ENCODE results near the gene TSN. TPM values are rescaled to one million over a fixed set of nuclear protein-coding genes. Genes with fewer than 3 reads are reported as not detected.

The TSN gene
- total and polyA plus RNA-seq, 10 donors = 18.2 to 48.3 (median 40.1) TPM

DNA sequence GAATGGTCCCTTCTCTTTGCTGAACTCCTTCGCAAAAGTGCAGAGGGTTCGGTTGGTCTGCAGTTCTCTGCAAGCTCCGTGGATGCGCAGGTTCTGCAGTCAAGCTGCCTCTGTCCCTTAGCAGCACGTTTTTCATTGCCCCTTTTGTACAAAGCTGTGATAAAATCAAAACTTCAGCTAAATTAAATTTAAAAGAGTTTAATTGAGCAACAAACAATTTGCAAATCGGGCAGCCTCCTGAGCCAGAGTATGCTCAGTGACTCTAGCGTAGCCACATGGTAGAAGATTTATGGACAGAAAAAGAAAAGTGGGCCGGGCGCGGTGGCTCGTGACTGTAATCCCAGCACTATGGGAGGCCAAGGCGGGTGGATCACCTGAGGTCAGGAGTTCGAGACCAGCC lies 18.8 kb downstream of the TSN start:
- H3K4me3 ChIP-seq = no peak overlapping the region
- H3K4me1 ChIP-seq = no peaks in the 10 kb centered on the region
- intact Hi-C loops (cut with DNase I; ENCODE audit: low total_unique reads) = no loop called here
- H3K36me3 ChIP-seq = peaks cover 0 to 13% (median 3%) of the 10 kb centered on the region in 6 donors
- H3K27me3 ChIP-seq (replicated peaks in 1 of 7) = no peaks in the 10 kb centered on the region
- no peaks in the 10 kb centered on the region for H3K9me3 ChIP-seq
- no peak for DNase-seq
- no peak overlapping the region for H3K27ac ChIP-seq
- TF ChIP-seq POLR2A (IDR thresholded peaks at IDR 0.05) (no peak), POLR2AphosphoS5 (IDR thresholded peaks at IDR 0.05) (no peak)
- TF ChIP-seq, protein P1, sequence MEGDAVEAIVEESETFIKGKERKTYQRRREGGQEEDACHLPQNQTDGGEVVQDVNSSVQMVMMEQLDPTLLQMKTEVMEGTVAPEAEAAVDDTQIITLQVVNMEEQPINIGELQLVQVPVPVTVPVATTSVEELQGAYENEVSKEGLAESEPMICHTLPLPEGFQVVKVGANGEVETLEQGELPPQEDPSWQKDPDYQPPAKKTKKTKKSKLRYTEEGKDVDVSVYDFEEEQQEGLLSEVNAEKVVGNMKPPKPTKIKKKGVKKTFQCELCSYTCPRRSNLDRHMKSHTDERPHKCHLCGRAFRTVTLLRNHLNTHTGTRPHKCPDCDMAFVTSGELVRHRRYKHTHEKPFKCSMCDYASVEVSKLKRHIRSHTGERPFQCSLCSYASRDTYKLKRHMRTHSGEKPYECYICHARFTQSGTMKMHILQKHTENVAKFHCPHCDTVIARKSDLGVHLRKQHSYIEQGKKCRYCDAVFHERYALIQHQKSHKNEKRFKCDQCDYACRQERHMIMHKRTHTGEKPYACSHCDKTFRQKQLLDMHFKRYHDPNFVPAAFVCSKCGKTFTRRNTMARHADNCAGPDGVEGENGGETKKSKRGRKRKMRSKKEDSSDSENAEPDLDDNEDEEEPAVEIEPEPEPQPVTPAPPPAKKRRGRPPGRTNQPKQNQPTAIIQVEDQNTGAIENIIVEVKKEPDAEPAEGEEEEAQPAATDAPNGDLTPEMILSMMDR (IDR thresholded peaks at IDR 0.05 in 8 of 11, conservative IDR thresholded peaks at IDR 0.05 in 3 of 11) = no peak
- WGBS, 5 donors = 88 to 96% (median 95%) methylated on average over 13 of the region's 13 CpGs

DNA sequence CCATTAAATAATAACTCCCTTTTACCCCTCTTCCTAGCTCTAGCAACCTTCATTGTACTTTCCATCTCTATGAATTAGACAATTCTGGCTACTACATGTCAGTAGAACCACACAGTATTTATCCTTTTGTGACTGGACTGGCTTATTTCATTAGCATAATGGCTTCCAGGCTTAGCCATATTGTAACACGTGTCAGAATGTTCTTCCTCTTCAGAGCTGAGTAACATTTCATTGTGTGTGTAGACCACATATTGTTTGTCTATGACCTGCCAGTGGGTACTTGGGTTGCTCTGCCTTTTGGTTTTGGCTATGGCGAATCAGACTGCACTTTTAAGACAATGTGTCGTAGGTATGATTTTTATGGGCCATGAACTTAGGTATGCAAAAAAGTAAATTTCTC lies 20.9 kb downstream of the TSN start:
- WGBS, 5 donors = 71 to 83% (median 80%) methylated on average over 3 of the region's 3 CpGs
- no peak for DNase-seq

DNA sequence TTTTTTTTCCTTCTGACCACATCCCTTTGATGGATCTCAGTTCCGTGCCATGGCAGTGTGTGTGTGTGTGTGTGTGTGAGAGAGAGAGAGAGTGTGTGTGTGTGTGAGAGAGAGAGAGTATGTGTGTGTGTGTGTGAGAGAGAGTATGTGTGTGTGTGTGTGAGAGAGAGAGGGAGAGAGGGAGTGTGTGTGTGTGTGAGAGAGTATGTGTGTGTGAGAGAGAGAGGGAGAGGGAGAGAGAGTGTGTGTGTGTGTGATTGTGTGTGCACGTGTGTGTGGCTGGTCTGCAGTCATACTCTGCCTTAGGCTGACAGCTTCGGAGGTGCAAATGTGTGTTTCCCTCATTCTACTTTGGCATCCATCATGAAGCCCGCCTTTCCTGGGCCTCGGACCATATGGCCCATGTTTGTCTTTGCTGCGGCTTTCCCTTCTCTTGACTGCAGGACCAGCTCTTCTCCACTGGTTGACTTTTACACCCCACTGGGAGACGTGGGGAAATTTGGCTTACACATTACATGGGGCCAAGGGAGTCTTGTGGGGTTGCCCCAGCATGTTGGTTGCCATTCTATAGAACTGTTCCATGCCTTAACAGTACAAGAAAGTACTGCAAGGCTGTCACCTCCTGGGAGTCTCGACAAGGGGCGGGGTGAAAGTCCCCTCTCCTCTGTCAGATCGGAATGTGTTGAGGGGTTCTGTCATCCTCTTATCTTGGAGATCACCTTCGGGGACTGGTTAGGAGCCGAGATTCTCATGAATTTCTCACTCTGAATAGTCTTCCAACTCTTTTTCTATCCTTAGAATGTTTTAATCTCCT lies 21.6 kb downstream of the TSN start:
- TF ChIP-seq POLR2A (IDR thresholded peaks at IDR 0.05) (no peak), POLR2AphosphoS5 (IDR thresholded peaks at IDR 0.05) (no peak)
- TF ChIP-seq, protein P1 (IDR thresholded peaks at IDR 0.05 in 8 of 11, conservative IDR thresholded peaks at IDR 0.05 in 3 of 11) = no peak
- peaks cover 0 to 7% (median 0%) of the 10 kb centered on the region in 7 donors for H3K27me3 ChIP-seq (replicated peaks in 1 of 7)
- intact Hi-C loops (cut with DNase I; ENCODE audit: low total_unique reads) = no loop called here
- H3K4me1 ChIP-seq = no peaks in the 10 kb centered on the region
- no peak overlapping the region for H3K27ac ChIP-seq
- H3K36me3 ChIP-seq = no peaks in the 10 kb centered on the region
- H3K4me3 ChIP-seq = no peak overlapping the region
- WGBS, 5 donors = 74 to 88% (median 83%) methylated on average over 12 of the region's 12 CpGs
- DNase-seq = no peak
- H3K9me3 ChIP-seq = no peaks in the 10 kb centered on the region

More for the DNA sequence above, 20.9 kb downstream of the TSN start:
- no peaks in the 10 kb centered on the region for H3K36me3 ChIP-seq
- no peaks in the 10 kb centered on the region for H3K4me1 ChIP-seq
- TF ChIP-seq POLR2A (IDR thresholded peaks at IDR 0.05) (no peak), POLR2AphosphoS5 (IDR thresholded peaks at IDR 0.05) (no peak)
- TF ChIP-seq, protein P1 (IDR thresholded peaks at IDR 0.05 in 8 of 11, conservative IDR thresholded peaks at IDR 0.05 in 3 of 11) = no peak
- no peak overlapping the region for H3K27ac ChIP-seq
- intact Hi-C loops (cut with DNase I; ENCODE audit: low total_unique reads) = no loop called here
- H3K9me3 ChIP-seq = no peaks in the 10 kb centered on the region
- peaks cover 0 to under 1% (median 0%) of the 10 kb centered on the region in 7 donors for H3K27me3 ChIP-seq (replicated peaks in 1 of 7)
- no peak overlapping the region for H3K4me3 ChIP-seq

GRCh38 chr2:121777699-121778058 lies 22.2 kb downstream of the TSN start:
- no peaks in the 10 kb centered on the region for H3K36me3 ChIP-seq
- TF ChIP-seq, protein P1 (IDR thresholded peaks at IDR 0.05 in 8 of 11, conservative IDR thresholded peaks at IDR 0.05 in 3 of 11) = no peak
- TF ChIP-seq POLR2A (IDR thresholded peaks at IDR 0.05) = no peak
- TF ChIP-seq POLR2AphosphoS5 (IDR thresholded peaks at IDR 0.05) = no peak
- H3K4me3 ChIP-seq = no peak overlapping the region
- H3K27me3 ChIP-seq (replicated peaks in 1 of 7) = peaks cover 0 to 7% (median 0%) of the 10 kb centered on the region in 7 donors
- WGBS, 5 donors = 86 to 100% (median 95%) methylated on average over 1 of the region's 1 CpG
- H3K9me3 ChIP-seq = no peaks in the 10 kb centered on the region
- no peaks in the 10 kb centered on the region for H3K4me1 ChIP-seq
- intact Hi-C loops (cut with DNase I; ENCODE audit: low total_unique reads) = no loop called here
- no peak overlapping the region for H3K27ac ChIP-seq
- no peak for DNase-seq

Data from spleen (tissue), 11 donors.